IMR-90 (cell line): ENCODE measurements around the gene LRRC73.

Experiments used
- BHLHE40 ChIP-seq: fragments of 150-350 bp; IDR thresholded peaks from 2 replicates; pipeline ENCODE4 v1.6.1; 2016; ENCODE audit warnings: mild to moderate bottlenecking, low read depth, low read length
- CEBPB ChIP-seq: IDR thresholded peaks from 2 replicates; pipeline ENCODE4 v1.6.1; 2012; ENCODE audit warnings: low read depth, low read length, improper control_type of control experiment
- CTCF ChIP-seq: conservative IDR thresholded peaks from 2 replicates; pipeline ENCODE4 v1.5.1; 2012; ENCODE audit warnings: mild to moderate bottlenecking, low read depth, low read length, improper control_type of control experiment
- MAFK ChIP-seq: IDR thresholded peaks from 2 replicates; pipeline ENCODE4 v1.6.1; 2012; ENCODE audit warnings: low read depth, low read length, improper control_type of control experiment
- MAZ ChIP-seq: IDR thresholded peaks from 2 replicates; pipeline ENCODE4 v1.6.1; 2012; ENCODE audit warnings: low read depth, mild to moderate bottlenecking, low read length, improper control_type of control experiment, moderate library complexity, borderline replicate concordance
- POLR2A ChIP-seq: IDR thresholded peaks from 2 replicates; pipeline ENCODE4 v1.6.1; 2012; ENCODE audit warnings: mild to moderate bottlenecking, low read depth, low read length
- RAD21 ChIP-seq: IDR thresholded peaks from 2 replicates; pipeline ENCODE4 v1.6.1; 2012; ENCODE audit warnings: low read length, improper control_type of control experiment
- RCOR1 ChIP-seq: IDR thresholded peaks from 2 replicates; pipeline ENCODE4 v1.6.1; 2012; ENCODE audit warnings: mild to moderate bottlenecking, low read length, improper control_type of control experiment; ENCODE audit not compliant: insufficient replicate concordance
- RFX5 ChIP-seq: IDR thresholded peaks from 2 replicates; pipeline ENCODE4 v1.8.0; 2012; ENCODE audit warnings: low read depth, mild to moderate bottlenecking, low read length, moderate library complexity
- SMC3 ChIP-seq: fragments of 150-350 bp; IDR thresholded peaks from 2 replicates; pipeline ENCODE4 v1.6.1; 2016; ENCODE audit warnings: low read depth, mild to moderate bottlenecking, antibody characterized with exemption, low read length, moderate library complexity
- USF2 ChIP-seq: fragments of 150-350 bp; IDR thresholded peaks from 2 replicates; pipeline ENCODE4 v1.6.1; 2017; ENCODE audit warnings: mild to moderate bottlenecking, antibody characterized with exemption, low read length, low read depth

GRCh38 chr6:43491750-43492661, 18.1 kb downstream of the LRRC73 start:
- no peak for TF ChIP-seq RAD21
- TF ChIP-seq CTCF = no peak
- TF ChIP-seq SMC3 = no peak
- TF ChIP-seq POLR2A = no peak
- no peak for TF ChIP-seq RFX5
- TF ChIP-seq USF2 = no peak; the same call in 1 of the 2 replicates
- no peak for TF ChIP-seq MAFK
- no peak for TF ChIP-seq CEBPB
- TF ChIP-seq BHLHE40 = 0 out of 2 replicates have a peak, but pooled peaks have one; percentile 24
- TF ChIP-seq MAZ = no peak
- TF ChIP-seq RCOR1 = no peak
